Nephron progenitor cell (in vitro differentiated cells): ENCODE data around the gene IFIT2.
"Not testable (repeated sequence)": the region's sequence is repeated elsewhere in the genome, so short reads cannot be mapped to it uniquely, and the experiment has no call there.

Experiments
- DNase-seq: peaks from one replicate; pipeline ENCODE4 v3.0.0; 2021
- H3K27ac Mint-ChIP-seq: 2 replicates; pipeline ENCODE4 v1.8.0; 2021; ENCODE audit warnings: mild to moderate bottlenecking, moderate library complexity, mixed read lengths
- H3K27me3 Mint-ChIP-seq: 2 replicates; pipeline ENCODE4 v1.8.0; 2021; ENCODE audit warnings: mild to moderate bottlenecking, low read depth, mixed read lengths; ENCODE audit not compliant: poor library complexity
- H3K36me3 Mint-ChIP-seq: 2 replicates; pipeline ENCODE4 v1.8.0; 2021; ENCODE audit warnings: low read depth, mixed read lengths
- H3K4me1 Mint-ChIP-seq: 2 replicates; pipeline ENCODE4 v1.8.0; 2021; ENCODE audit warnings: mixed read lengths
- H3K4me3 Mint-ChIP-seq: 2 replicates; pipeline ENCODE4 v1.8.0; 2021; ENCODE audit warnings: mild to moderate bottlenecking, moderate library complexity, mixed read lengths
- H3K9me3 Mint-ChIP-seq: 2 replicates; pipeline ENCODE4 v1.8.0; 2021; ENCODE audit warnings: mild to moderate bottlenecking, moderate library complexity, mixed read lengths
- TF ChIP-seq, protein P1 (sequence below): fragments of 200-600 bp; sonication (generic); IDR thresholded peaks from 2 replicates; pipeline ENCODE4 v1.5.0; 2021; ENCODE audit warnings: antibody characterized with exemption

IFIT2 gene

DNA sequence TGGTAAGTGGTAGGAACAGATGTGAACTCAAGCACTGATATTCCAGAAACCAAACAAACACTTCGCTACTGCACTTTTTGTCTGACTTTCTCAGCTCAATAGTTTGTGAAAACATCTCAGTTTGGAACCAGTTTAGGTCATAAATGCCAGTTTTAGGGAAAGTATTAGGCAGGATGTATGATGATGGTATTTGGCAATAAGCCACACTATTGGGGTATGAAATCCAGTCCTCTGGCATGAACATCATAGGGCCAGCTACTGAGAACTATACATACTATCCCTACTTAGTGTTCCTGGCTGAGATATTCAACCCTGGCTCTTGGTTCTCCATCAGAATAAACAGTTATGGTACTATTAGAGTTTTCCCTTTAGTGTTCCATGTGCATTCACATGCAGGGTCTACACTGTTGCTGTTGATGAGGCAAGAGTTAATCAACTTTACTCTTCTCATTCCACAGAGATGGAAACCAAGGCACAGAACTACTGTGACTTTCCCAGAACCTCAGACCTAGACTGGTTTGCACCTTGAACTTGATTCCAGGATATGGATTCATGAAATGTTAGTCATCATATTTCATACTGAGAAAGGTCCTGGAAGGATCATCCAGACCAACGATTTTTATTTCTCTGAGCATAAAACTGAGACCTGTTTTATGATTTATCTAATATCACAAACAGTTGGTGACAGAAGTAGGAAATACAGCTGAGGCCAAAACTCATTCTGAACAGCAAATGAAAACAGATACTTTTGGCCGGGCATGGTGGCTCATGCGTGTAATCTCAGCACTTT lies 20.0 kb upstream of the IFIT2 start:
- H3K4me3 Mint-ChIP-seq, result no peak overlapping the region
- H3K4me1 Mint-ChIP-seq, result peaks cover 54% of the 10 kb centered on the region

DNA sequence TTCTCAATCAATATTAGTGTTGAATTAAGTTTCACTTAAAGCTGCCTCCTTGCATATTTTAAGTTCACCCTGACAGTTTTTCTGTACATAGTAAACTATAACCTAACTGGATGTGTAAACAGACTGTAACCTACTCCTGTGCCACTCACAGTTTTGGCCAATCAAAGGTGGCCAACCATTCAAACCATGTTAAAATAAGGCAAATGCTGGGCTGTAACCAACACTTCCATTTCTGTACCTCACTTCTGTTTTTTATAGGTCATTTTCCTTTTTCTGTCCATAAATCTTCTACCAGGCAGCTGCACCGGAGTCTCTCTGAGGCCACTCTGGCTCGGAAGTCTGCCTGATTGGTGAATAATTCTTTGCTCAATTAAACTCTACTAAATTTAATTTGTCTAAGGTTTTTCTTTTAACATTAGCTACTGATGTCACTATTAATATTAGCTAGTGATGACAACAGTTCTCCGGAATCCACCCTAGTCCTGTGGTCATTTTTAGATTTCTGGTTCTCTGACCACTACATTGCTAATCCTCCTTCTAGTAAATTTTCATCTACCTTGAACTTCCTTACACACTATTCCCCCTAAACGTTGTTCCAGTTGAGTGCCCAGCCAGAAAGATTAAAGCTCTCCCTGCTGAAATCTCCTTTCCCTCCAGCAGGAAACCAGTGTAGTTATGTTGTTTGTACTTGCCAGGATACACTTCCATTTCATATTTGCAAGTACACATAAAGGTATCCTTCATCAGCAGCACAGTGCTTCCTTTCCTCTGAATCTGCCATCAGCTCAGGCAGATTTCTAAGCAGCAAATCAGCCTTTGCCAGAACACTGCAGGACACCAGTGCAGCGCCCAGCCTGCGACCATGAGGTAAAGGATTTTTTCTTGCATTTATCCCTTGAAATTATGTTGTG lies 18.6 kb upstream of the IFIT2 start:
- H3K27ac Mint-ChIP-seq, result peak overlapping the region; percentile 65
- TF ChIP-seq, protein P1, sequence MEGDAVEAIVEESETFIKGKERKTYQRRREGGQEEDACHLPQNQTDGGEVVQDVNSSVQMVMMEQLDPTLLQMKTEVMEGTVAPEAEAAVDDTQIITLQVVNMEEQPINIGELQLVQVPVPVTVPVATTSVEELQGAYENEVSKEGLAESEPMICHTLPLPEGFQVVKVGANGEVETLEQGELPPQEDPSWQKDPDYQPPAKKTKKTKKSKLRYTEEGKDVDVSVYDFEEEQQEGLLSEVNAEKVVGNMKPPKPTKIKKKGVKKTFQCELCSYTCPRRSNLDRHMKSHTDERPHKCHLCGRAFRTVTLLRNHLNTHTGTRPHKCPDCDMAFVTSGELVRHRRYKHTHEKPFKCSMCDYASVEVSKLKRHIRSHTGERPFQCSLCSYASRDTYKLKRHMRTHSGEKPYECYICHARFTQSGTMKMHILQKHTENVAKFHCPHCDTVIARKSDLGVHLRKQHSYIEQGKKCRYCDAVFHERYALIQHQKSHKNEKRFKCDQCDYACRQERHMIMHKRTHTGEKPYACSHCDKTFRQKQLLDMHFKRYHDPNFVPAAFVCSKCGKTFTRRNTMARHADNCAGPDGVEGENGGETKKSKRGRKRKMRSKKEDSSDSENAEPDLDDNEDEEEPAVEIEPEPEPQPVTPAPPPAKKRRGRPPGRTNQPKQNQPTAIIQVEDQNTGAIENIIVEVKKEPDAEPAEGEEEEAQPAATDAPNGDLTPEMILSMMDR, result no peak
- H3K4me3 Mint-ChIP-seq, result peak overlapping the region; percentile 11
- H3K9me3 Mint-ChIP-seq, result peaks cover 10% of the 10 kb centered on the region
- no peaks in the 10 kb centered on the region for H3K36me3 Mint-ChIP-seq
- peak; percentile 7 for DNase-seq
- peaks cover 48% of the 10 kb centered on the region for H3K4me1 Mint-ChIP-seq
- H3K27me3 Mint-ChIP-seq, result peaks cover 5% of the 10 kb centered on the region

More for the DNA sequence above, 20.0 kb upstream of the IFIT2 start:
- Mint-ChIP-seq H3K36me3 (no peaks in the 10 kb centered on the region), H3K27me3 (peaks cover 5% of the 10 kb centered on the region), H3K9me3 (peaks cover 10% of the 10 kb centered on the region), H3K27ac (no peak overlapping the region)
- DNase-seq, result no peak
- TF ChIP-seq, protein P1, result no peak

DNA sequence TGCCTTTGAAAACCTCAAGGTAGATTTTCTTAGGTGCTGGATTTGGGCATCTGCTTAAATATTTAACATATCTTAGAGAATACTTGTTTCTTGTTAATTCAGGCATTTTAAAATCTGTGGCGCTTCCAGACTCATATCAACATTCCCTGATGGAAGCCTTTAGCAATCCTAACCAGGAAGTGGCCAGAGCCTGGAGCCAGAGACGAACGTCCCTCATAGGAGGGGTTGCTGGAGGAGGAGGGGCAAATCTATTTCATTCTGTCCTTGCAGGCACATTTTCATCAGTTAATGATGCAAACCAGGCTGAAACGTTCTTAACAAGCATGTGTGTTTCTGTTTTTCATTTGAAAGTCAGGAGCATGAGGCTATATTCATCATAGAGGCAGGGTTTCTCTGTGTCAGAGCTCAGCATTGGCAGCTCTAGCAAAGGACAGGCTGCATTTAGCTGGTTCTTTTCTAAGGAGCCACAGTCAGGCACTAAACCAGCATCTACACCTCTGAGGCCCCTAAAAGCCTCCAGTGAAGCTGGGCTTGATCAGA lies 17.8 kb upstream of the IFIT2 start:
- H3K27ac Mint-ChIP-seq, result peak overlapping the region; percentile 65
- H3K4me1 Mint-ChIP-seq, result peaks cover 47% of the 10 kb centered on the region
- H3K36me3 Mint-ChIP-seq, result no peaks in the 10 kb centered on the region
- TF ChIP-seq, protein P1, result no peak
- H3K4me3 Mint-ChIP-seq, result peak overlapping the region; percentile 11
- peak; percentile 15 for DNase-seq
- H3K9me3 Mint-ChIP-seq, result peaks cover 10% of the 10 kb centered on the region
- peaks cover 5% of the 10 kb centered on the region for H3K27me3 Mint-ChIP-seq

DNA sequence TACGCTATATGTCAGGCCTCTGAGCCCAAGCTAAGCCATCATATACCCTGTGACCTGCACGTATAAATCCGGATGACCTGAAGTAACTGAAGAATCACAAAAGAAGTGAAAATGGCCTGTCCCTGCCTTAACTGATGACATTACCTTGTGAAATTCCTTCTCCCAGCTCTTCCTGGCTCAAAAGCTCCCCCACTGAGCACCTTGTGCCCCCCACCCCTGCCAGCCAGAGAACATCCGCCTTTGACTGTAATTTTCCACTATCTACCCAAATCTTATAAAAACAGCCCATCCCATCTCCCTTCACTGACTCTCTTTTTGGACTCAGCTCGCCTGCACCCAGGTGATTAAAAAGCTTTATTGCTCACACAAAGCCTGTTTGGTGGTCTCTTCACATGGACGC lies 17.1 kb upstream of the IFIT2 start:
- peak overlapping the region; percentile 4 for H3K27ac Mint-ChIP-seq
- H3K27me3 Mint-ChIP-seq, H3K9me3 Mint-ChIP-seq, DNase-seq, H3K36me3 Mint-ChIP-seq: not testable (repeated sequence)
- H3K4me1 Mint-ChIP-seq, result peaks cover 43% of the 10 kb centered on the region
- H3K4me3 Mint-ChIP-seq, result peak overlapping the region; percentile 6

DNA sequence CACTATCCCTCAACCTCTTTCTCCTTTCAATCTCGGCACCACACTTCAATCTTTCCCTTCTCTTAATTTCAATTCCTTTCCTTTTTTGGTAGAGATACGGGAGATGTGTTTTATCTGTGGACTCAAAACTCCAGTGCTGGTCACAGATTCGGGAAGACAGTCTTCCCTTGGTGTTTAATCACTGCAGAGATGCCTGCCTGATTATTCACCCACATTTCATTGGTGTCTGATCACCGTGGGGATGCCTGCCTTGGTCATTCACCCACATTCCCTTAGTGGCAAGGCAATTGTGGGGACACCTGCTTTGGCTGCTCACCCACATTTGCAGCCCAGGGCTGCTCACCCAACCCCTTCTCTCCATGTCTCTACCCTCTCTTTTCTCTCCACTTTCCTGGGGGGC lies 16.5 kb upstream of the IFIT2 start:
- H3K9me3 Mint-ChIP-seq, H3K27me3 Mint-ChIP-seq, DNase-seq, H3K36me3 Mint-ChIP-seq: not testable (repeated sequence)
- Mint-ChIP-seq H3K4me1 (peaks cover 37% of the 10 kb centered on the region), H3K4me3 (peak overlapping the region; percentile 6), H3K27ac (peak overlapping the region; percentile 4)

DNA sequence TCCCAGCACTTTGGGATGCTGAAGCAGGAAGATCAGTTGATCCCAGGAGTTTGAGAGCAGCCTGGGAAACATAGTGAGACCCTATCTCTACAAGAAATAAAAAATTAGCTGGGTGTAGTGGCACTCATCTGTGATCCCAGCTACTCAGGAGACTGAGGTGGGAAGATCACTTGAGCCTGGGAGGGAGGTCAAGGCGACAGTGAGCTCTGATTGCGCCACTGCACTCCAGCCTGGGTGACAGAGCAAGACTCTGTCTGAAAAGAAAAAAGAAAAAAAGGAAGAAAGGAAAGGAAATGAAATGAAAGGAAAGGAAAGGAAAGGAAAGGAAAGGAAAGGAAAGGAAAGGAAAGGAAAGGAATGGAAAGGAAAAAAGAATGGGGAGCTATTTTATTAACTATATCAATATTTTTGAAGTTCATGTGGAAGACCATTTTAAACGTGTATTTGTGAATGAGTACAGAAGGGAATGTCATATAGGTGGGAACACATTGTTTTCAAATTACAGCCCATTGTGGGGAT lies 7.1 kb upstream of the IFIT2 start:
- peaks cover 7% of the 10 kb centered on the region for H3K36me3 Mint-ChIP-seq
- no peak overlapping the region for H3K27ac Mint-ChIP-seq
- H3K4me1 Mint-ChIP-seq, result no peaks in the 10 kb centered on the region
- H3K4me3 Mint-ChIP-seq, result no peak overlapping the region
- no peaks in the 10 kb centered on the region for H3K27me3 Mint-ChIP-seq
- TF ChIP-seq, protein P1, result no peak
- DNase-seq, result no peak
- H3K9me3 Mint-ChIP-seq, result peaks cover 19% of the 10 kb centered on the region
